Stomach (tissue), 9 donors: ENCODE results near the gene NPTN. TPM values are rescaled to one million over a fixed set of nuclear protein-coding genes. Genes with fewer than 3 reads are reported as not detected.

ENCODE experiments used
- DNase-seq, 2 donors: peaks; one replicate each; pipeline versions ENCODE4 v3.0.0 to v3.0.0-alpha.2; 2013 to 2019
- H3K27ac ChIP-seq, 5 donors: fragments of 200-600 bp in 4 of 5; sonication (generic) in 4 of 5; one replicate each; pipeline ENCODE4 v1.5.1; 2013 to 2019; ENCODE audit warnings: mild to moderate bottlenecking in 1 of 5, moderate library complexity in 1 of 5
- H3K27me3 ChIP-seq, 3 donors: fragments of 200-600 bp; sonication (generic); one replicate each; pipeline ENCODE4 v1.5.1; 2017 to 2019; ENCODE audit warnings: mixed run types in 1 of 3
- H3K36me3 ChIP-seq, 4 donors: fragments of 200-600 bp; sonication (generic); 1 replicate in 3 of 4; 2 replicates in 1 of 4; pipeline ENCODE4 v1.5.1; 2016 to 2019
- H3K4me1 ChIP-seq, 4 donors: fragments of 200-600 bp; sonication (generic); one replicate each; pipeline ENCODE4 v1.5.1; 2016 to 2019
- H3K4me3 ChIP-seq, 4 donors: fragments of 200-600 bp; sonication (generic) in 3 of 4; one replicate each; pipeline ENCODE4 v1.5.1; 2016 to 2019; ENCODE audit warnings: mild to moderate bottlenecking in 1 of 4
- H3K9me3 ChIP-seq, 4 donors: fragments of 200-600 bp; sonication (generic); one replicate each; pipeline ENCODE4 v1.5.1; 2016 to 2019
- EP300 ChIP-seq: sonication (generic); formaldehyde crosslinking; IDR thresholded peaks from one replicate; pipeline ENCODE4 v1.6.1; 2017; ENCODE audit warnings: antibody characterized with exemption
- POLR2A ChIP-seq, 4 donors: fragments of 450-650 bp; IDR thresholded peaks; one replicate each; pipeline ENCODE4 v1.6.1; 2016; ENCODE audit warnings: antibody characterized with exemption in 4 of 4, control low read depth in 2 of 4, mild to moderate bottlenecking in 1 of 4, moderate library complexity in 1 of 4
- POLR2AphosphoS5 ChIP-seq, 3 donors: sonication (generic); formaldehyde crosslinking; IDR thresholded peaks; one replicate each; pipeline ENCODE4 v1.6.1; 2016; ENCODE audit warnings: antibody characterized with exemption in 3 of 3
- WGBS, 5 donors: extraction: QIAGEN DNeasy Blood & Tissue Kit in 3 of 5; methylation state at CpG; one replicate each; pipeline versions ENCODE4 v1.1.5 to v1.1.7; 2013 to 2018; 5-methylcytosine and 5-hydroxymethylcytosine counted together
- intact Hi-C: fragments of 100-400 bp; cut with DNase I; formaldehyde crosslinking; loops from one replicate; pipeline ENCODE4 v1.15.1; 2023; ENCODE audit warnings: low total_unique reads
- polyA plus RNA-seq, 3 donors: library from polyadenylated mRNA; stranded (reverse); fragments of 200-250 nt; gene quantifications; one replicate each; pipeline ENCODE4 v1.2.3, GENCODE V29; 2013
- total RNA-seq, 5 donors: library from RNA; depleted of rRNA; stranded (reverse); fragments of >200 nt; gene quantifications; one replicate each; pipeline versions ENCODE4 v1.1.0 to v1.2.3, GENCODE V29; 2014 to 2016
- TF ChIP-seq, protein P1 (sequence below), 7 experiments: fragments of 450-650 bp in 4 of 7; fragments of 200-600 bp in 3 of 7; sonication (generic) in 3 of 7; IDR thresholded peaks; one replicate each; pipeline ENCODE4 v1.5.1; 2016 to 2019; ENCODE audit warnings: antibody characterized with exemption in 7 of 7, control low read depth in 2 of 7, mild to moderate bottlenecking in 1 of 7
- donor health status: healthy with polysubstance abuse.
- donor health status: Bipolar disorder and iron deficiency.
- donor health status: healthy.

The NPTN gene
- total and polyA plus RNA-seq, 8 donors: 41.4 to 228 (median 96.2) TPM

DNA sequence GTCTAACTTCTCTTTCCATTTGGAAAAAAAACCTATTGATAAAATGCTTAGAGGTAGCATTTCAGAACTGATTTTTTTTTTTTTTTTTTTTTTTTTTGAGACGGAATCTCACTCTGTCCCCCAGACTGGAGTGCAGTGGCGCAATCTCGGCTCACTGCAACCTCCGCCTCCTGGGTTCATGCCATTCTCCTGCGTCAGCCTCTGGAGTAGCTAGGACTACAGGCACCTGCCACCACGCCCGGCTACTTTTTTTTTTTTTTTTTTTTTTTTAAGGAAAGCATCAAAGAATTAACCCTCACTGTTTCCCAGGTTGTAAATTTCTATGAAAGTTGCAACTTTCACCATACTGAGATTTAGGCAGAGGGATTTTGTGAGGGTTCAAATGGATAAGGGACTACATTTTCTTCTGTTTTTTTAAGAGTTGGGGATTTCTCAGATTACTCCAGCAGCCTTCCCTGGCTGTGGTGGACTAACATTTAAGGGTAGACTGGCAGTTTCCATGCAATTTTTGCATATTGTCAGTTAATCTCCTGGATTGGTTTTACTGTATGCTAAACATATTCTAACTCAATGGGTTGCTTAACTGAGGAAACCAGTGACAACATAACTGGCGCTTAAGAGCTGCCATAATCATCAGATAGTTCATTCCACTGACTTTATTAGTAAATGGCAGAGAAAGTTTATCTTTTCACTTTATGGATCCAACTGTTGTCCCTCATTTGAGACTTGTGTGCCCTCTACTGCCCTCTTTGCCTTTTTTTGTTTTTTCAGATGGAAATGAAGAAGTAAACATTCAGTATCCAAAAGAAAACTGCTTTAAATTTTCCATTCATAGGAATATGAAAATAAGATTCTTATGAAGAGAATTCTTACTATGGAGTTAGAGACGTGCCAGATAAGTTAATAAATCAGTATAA lies 93.7 kb downstream of the NPTN start:
- TF ChIP-seq POLR2AphosphoS5 (IDR thresholded peaks at IDR 0.05) (no peak), EP300 (no peak), POLR2A (IDR thresholded peaks at IDR 0.05) (no peak)
- TF ChIP-seq, protein P1, sequence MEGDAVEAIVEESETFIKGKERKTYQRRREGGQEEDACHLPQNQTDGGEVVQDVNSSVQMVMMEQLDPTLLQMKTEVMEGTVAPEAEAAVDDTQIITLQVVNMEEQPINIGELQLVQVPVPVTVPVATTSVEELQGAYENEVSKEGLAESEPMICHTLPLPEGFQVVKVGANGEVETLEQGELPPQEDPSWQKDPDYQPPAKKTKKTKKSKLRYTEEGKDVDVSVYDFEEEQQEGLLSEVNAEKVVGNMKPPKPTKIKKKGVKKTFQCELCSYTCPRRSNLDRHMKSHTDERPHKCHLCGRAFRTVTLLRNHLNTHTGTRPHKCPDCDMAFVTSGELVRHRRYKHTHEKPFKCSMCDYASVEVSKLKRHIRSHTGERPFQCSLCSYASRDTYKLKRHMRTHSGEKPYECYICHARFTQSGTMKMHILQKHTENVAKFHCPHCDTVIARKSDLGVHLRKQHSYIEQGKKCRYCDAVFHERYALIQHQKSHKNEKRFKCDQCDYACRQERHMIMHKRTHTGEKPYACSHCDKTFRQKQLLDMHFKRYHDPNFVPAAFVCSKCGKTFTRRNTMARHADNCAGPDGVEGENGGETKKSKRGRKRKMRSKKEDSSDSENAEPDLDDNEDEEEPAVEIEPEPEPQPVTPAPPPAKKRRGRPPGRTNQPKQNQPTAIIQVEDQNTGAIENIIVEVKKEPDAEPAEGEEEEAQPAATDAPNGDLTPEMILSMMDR (IDR thresholded peaks at IDR 0.05): no peak
- H3K27ac ChIP-seq: no peak overlapping the region
- H3K36me3 ChIP-seq: no peaks in the 10 kb centered on the region
- no peaks in the 10 kb centered on the region for H3K9me3 ChIP-seq
- no peak overlapping the region for H3K4me3 ChIP-seq
- intact Hi-C loops: no loop called here
- DNase-seq: peak in 1 of 2 donors; percentile 33
- WGBS, 5 donors: 42 to 65% (median 58%) methylated on average over 8 to 9 of the region's 9 CpGs
- peaks cover 0 to 4% (median 0%) of the 10 kb centered on the region in 4 donors for H3K4me1 ChIP-seq
- H3K27me3 ChIP-seq: no peaks in the 10 kb centered on the region

DNA sequence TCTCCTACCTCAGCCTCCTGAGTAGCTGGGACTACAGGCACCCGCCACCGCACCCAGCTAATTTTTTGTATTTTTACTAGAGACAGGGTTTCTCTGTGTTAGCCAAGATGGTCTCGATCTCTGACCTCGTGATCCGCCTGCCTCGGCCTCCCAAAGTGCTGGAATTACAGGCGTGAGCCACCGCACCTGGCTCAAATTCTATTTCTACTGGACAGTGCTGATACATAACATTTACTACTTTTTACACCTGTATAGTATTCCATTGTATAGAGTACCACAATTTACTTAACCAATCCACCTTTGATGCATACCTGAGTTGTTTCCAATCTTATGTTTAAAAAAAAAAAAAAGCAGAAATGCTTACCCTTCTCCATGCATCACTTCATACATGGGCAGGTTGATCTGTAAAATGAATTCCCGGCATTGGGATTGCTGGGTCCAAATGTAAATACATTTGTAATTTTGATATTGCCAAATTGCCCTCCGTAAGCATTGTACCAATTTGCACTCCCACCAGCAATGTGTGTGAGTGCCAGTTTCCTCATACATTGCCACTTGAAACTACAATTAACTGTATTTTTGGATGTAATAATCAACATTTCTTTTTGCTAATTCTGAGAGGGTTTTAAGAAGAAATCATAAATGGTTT lies 94.5 kb downstream of the NPTN start:
- DNase-seq: no peak
- Histone ChIP-seq H3K36me3 (no peaks in the 10 kb centered on the region), H3K4me1 (peaks cover 0 to 4% (median 0%) of the 10 kb centered on the region in 4 donors), H3K9me3 (no peaks in the 10 kb centered on the region), H3K4me3 (no peak overlapping the region), H3K27me3 (no peaks in the 10 kb centered on the region), H3K27ac (no peak overlapping the region)
- TF ChIP-seq POLR2A (IDR thresholded peaks at IDR 0.05) (no peak), EP300 (no peak), POLR2AphosphoS5 (IDR thresholded peaks at IDR 0.05) (no peak)
- TF ChIP-seq, protein P1 (IDR thresholded peaks at IDR 0.05): no peak
- intact Hi-C loops: no loop called here
- WGBS, 5 donors: 94 to 98% (median 96%) methylated on average over 10 of the region's 10 CpGs

GRCh38 chr15:73538123-73538522 lies 95.1 kb downstream of the NPTN start:
- no peaks in the 10 kb centered on the region for H3K27me3 ChIP-seq
- 91 to 100% (median 98%) methylated on average over 2 of the region's 2 CpGs for WGBS, 5 donors
- H3K4me3 ChIP-seq: no peak overlapping the region
- H3K4me1 ChIP-seq: peaks cover 0 to 4% (median 0%) of the 10 kb centered on the region in 4 donors
- H3K36me3 ChIP-seq: no peaks in the 10 kb centered on the region
- H3K9me3 ChIP-seq: no peaks in the 10 kb centered on the region
- no peak for DNase-seq
- H3K27ac ChIP-seq: no peak overlapping the region
- TF ChIP-seq POLR2A (IDR thresholded peaks at IDR 0.05): no peak
- TF ChIP-seq EP300: no peak
- no peak for TF ChIP-seq POLR2AphosphoS5 (IDR thresholded peaks at IDR 0.05)
- TF ChIP-seq, protein P1 (IDR thresholded peaks at IDR 0.05): no peak
- intact Hi-C loops: no loop called here

DNA sequence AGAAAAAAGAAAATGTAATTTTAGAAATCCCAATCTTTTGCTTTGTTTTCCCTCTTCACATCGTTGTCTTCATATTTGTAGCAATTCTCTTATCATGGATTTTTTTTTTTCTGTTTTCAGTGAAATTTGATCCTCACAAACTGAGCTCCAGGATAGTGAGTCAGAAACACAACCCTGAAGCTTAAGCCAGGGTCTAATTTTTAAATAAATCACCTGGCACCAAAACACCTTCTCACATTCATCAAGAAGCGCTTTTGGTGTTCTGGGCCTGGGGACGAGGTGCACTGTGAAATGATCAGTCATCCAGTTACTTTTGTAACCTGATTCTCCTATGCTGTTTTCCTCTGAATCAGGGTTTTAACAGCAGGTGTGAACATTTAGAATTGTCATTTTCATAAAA lies 102.5 kb downstream of the NPTN start:
- no peaks in the 10 kb centered on the region for H3K27me3 ChIP-seq
- WGBS, 5 donors: 53 to 63% (median 59%) methylated on average over 3 of the region's 3 CpGs
- TF ChIP-seq EP300 (no peak), POLR2A (IDR thresholded peaks at IDR 0.05) (no peak), POLR2AphosphoS5 (IDR thresholded peaks at IDR 0.05) (no peak)
- TF ChIP-seq, protein P1 (IDR thresholded peaks at IDR 0.05): no peak
- H3K9me3 ChIP-seq: no peaks in the 10 kb centered on the region
- H3K27ac ChIP-seq: no peak overlapping the region
- no peak for DNase-seq
- no peaks in the 10 kb centered on the region for H3K4me1 ChIP-seq
- no peak overlapping the region for H3K4me3 ChIP-seq
- intact Hi-C loops: no loop called here
- H3K36me3 ChIP-seq: peaks cover 0 to 2% (median 0%) of the 10 kb centered on the region in 4 donors
